Renal pelvis (tissue), 4 donors: Measurements from ENCODE around the gene ATP5F1B. TPM values are rescaled to one million over a fixed set of nuclear protein-coding genes. Genes with fewer than 3 reads are reported as not detected.

Experiments used
- DNase-seq: peaks from one replicate; pipeline ENCODE4 v3.0.0-alpha.2; 2013
- polyA plus RNA-seq, 3 donors: library from polyadenylated mRNA; unstranded; fragments of 120-200 nt; gene quantifications; one replicate each; pipeline ENCODE4 v1.2.1, GENCODE V29; 2013; ENCODE audit not compliant: insufficient read length in 3 of 3

Gene ATP5F1B
- polyA plus RNA-seq, 3 donors = 921 to 1,094 (median 1,062) TPM

- DNase-seq = no peak
Observed at GRCh38 chr12:56631790-56632700, 13.7 kb downstream of the ATP5F1B start.

GRCh38 chr12:56630180-56630632, 15.6 kb downstream of the ATP5F1B start, which contains the start of gene BAZ2A:
BAZ2A (minus strand) TSS chr12:56630326; CDS start chr12:56617530, 12,796 bp downstream.
- peak; percentile 91 for DNase-seq

GRCh38 chr12:56629459-56630179, 16.2 kb downstream of the ATP5F1B start:
- no peak for DNase-seq

GRCh38 chr12:56628671-56629458, 16.9 kb downstream of the ATP5F1B start:
- DNase-seq = no peak

GRCh38 chr12:56626701-56627100, 19.1 kb downstream of the ATP5F1B start:
- no peak for DNase-seq

GRCh38 chr12:56622535-56622934, 23.2 kb downstream of the ATP5F1B start:
- DNase-seq = no peak

- no peak for DNase-seq
Observed at GRCh38 chr12:56616925-56617324, 28.9 kb downstream of the ATP5F1B start.

GRCh38 chr12:56616244-56616643, 29.5 kb downstream of the ATP5F1B start:
- no peak for DNase-seq

- no peak for DNase-seq
Observed at GRCh38 chr12:56614627-56615026, 31.2 kb downstream of the ATP5F1B start.

- DNase-seq = no peak
Observed at GRCh38 chr12:56604355-56604754, 41.4 kb downstream of the ATP5F1B start.

GRCh38 chr12:56602239-56602638, 43.5 kb downstream of the ATP5F1B start:
- DNase-seq = no peak

- DNase-seq = no peak
Observed at GRCh38 chr12:56601503-56601902, 44.3 kb downstream of the ATP5F1B start.

- DNase-seq = no peak
Observed at GRCh38 chr12:56600753-56601152, 45.0 kb downstream of the ATP5F1B start.

GRCh38 chr12:56599797-56600196, 46.0 kb downstream of the ATP5F1B start:
- no peak for DNase-seq

GRCh38 chr12:56599041-56599440, 46.7 kb downstream of the ATP5F1B start:
- DNase-seq = no peak

GRCh38 chr12:56596815-56597214, 49.0 kb downstream of the ATP5F1B start:
- no peak for DNase-seq

- peak; percentile 65 for DNase-seq
Observed at GRCh38 chr12:56593909-56594621, 51.7 kb downstream of the ATP5F1B start.

GRCh38 chr12:56591961-56592360, 53.8 kb downstream of the ATP5F1B start:
- no peak for DNase-seq

GRCh38 chr12:56591126-56591525, 54.7 kb downstream of the ATP5F1B start:
- DNase-seq = no peak

- DNase-seq = no peak
Observed at GRCh38 chr12:56590237-56590830, 55.5 kb downstream of the ATP5F1B start.

GRCh38 chr12:56589783-56590182, 56.0 kb downstream of the ATP5F1B start:
- DNase-seq = no peak
